CD4-positive, alpha-beta T cell treated with Interleukin-10 for 1 hour (primary cell): ENCODE results near the gene PRKCZ.

ENCODE experiments used
- DNase-seq: peaks from one replicate; pipeline ENCODE4 v3.0.0-alpha.2; 2020

PRKCZ gene

GRCh38 chr1:2070016-2070415, 19.8 kb downstream of the PRKCZ start:
- no peak for DNase-seq

GRCh38 chr1:2070800-2071530, 20.8 kb downstream of the PRKCZ start:
- no peak for DNase-seq

GRCh38 chr1:2072109-2072806, 22.0 kb downstream of the PRKCZ start:
- DNase-seq: no peak

- no peak for DNase-seq
These were observed 22.7 kb downstream of the PRKCZ start for GRCh38 chr1:2072891-2073290.

DNA sequence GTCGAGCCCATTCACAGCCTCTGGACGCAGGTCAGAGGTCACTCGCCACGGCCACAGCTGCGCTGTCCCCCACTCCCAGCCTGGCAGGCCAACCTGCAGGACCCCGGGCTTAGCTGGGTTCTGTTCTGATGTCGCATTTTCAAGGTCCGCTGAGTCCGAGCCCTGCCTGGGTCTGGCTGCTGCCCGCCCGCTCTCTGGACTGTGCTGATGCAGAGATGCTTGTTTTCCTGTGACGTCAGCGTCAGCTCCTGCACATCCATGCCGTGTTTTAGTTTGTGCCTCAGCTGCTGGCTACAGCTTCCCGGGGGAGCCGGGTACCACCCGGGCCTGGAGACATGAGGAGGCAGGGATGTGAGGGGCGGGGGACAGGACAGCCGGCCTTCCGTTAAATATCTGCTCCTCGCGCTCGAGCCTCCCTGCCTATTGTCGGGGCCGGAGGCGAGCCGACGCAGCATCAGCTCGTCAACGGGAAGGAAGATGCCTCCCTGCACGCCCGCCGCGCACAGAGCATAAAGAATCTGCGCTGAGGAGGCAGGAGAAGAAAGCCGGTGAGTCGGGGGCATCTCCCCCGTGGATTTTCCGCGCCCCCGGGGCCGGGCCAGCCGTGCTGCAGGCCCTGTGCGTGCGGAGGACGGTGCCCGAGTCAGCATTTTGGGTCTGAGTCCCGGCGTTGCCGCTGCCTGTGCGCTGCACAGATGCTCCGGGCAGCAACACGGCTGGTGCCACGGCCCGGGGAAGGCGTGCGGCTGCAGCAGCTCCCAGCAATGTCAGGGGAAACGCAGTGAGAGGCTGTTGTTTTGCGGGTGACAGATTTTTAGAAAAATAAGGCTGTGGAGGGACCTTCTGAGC, 23.4 kb downstream of the PRKCZ start:
- DNase-seq: no peak

DNA sequence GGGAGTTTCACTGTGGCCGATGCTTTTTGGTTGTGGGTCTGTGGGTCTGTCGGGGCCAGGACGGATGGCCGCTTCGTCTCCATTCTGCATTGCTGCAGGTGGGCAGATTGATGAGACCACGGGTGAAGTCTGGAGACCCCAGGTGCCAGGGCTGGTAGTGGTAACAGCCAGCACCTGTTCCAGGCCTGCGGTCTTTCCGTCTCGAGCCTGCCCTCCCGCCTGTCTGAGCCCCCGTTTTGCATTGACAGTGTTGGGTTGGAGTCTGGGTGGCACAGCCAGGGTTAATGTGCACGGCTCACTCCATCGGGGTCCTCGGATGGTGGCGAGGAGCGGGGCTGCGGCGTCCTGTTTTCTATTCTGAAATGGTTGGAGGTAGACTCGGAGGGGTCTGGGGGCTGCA, 24.2 kb downstream of the PRKCZ start:
- no peak for DNase-seq

- DNase-seq: no peak
These were observed 24.9 kb downstream of the PRKCZ start for GRCh38 chr1:2074944-2075740.

DNA sequence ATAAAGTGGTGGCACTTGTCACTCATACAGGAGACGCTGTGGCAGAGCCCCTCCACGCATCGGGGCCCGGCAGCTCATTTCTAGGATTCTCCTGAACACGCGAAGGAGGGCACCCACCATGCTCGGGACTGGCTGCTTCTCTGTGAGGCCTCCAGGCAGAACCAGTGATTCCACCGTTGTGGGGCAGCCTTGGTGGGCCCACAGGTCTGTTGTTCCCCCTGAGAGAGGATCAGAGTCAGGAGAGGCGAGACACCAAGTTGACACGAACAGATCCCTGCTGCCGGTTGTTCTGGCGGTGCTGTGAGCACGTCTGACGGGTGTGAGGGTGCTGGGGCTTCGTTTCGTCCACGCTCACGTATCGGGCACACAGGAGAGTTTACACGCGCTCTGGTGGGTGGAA, 26.6 kb downstream of the PRKCZ start:
- DNase-seq: no peak

- no peak for DNase-seq
These were observed 28.0 kb downstream of the PRKCZ start for GRCh38 chr1:2078170-2078569.

DNA sequence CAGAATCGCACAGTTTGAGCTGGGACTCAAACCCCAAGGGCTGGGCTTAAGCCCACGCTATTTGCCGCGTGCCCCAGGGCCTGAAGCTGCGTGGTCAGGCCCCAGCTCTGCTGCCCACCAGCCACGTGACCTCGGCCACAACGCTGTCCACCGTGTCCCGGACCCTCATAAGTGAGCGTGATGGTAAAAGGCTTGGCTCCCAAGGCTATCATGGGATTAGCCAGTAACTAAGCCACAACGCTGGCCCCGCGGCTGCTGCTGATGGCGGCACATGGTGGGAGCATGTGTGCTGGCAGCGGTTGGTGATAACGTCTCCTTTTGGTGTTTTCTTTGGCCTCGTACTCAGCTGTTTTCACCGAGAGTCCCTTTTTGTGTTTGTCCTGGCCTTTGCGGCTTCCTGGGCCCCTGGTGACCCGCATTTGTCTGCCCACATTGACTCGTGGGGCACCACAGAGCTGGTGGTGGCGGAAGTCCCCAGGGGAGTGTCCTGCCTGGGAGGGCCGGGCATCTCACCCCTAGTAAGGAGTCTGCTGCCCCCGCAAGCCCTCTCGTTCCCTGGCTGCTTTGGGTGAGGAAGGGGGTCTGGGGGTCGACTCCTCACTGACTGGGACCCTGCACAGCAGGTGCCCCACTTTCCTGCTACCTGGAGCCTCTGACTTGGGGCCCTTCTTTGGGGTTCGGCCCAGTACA, 29.3 kb downstream of the PRKCZ start:
- DNase-seq: no peak

DNA sequence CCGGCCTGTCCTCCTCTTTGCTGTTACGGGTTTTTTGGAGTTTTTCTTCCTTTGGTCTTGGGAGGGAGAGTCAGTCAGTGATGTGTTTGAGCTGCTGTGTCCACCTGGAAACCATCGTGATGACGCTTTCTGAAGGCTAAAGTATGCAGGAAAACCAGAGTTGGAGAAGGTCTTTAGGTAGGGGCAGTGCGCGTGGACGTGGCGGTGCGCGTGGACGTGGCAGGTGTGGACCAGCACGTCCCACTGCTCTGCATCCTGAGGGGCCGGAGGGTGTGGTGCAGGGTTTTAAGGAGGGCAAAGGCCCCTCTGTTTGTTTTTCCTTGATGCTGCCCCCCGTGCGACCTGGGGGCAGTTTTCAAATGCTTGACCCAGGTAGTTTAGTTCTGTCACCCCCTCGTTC, 29.9 kb downstream of the PRKCZ start:
- no peak for DNase-seq

DNA sequence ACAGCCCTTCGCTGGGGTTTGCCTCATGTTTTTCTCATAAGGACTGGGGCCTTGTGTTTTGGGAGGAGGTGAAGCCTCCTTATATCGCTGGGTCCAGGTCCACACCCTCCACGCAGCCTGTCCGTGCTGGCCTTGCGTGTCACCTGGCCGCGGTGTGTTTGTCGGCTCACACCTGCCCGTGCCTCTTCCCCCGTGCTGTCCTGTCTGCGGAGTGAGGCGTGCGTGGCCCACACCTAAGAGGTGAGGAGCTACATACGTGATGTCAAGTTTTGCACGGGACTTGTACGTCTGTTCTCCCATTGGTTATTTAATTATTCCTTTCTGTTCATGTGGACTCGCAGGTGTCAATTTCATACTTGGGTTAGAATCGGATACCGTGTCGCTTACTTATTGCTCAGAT, 30.7 kb downstream of the PRKCZ start:
- no peak for DNase-seq

- no peak for DNase-seq
These were observed 31.2 kb downstream of the PRKCZ start for GRCh38 chr1:2081326-2081885.

- no peak for DNase-seq
These were observed 31.9 kb downstream of the PRKCZ start for GRCh38 chr1:2082064-2082463.

- no peak for DNase-seq
These were observed 33.5 kb downstream of the PRKCZ start for GRCh38 chr1:2083666-2084065.

DNA sequence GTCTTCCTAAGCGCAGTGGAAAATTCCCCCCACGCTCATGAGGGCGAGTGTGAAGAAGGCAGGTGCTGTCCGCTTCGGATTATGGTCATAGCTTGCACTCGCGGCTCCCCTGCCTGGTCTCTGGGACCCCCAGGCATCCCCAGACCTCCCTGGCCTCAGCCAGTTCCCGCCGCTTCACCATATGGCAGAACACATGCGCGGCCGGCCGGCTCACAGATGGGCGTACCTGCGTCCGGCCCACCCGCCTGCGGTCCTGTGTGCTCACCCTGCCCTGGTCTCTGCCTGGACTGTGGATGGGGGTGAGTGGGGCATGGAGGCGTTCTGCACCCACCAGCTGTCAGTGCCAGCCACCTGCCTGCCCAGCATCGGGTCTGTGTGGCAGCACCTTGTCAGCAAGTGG, 34.1 kb downstream of the PRKCZ start:
- no peak for DNase-seq

DNA sequence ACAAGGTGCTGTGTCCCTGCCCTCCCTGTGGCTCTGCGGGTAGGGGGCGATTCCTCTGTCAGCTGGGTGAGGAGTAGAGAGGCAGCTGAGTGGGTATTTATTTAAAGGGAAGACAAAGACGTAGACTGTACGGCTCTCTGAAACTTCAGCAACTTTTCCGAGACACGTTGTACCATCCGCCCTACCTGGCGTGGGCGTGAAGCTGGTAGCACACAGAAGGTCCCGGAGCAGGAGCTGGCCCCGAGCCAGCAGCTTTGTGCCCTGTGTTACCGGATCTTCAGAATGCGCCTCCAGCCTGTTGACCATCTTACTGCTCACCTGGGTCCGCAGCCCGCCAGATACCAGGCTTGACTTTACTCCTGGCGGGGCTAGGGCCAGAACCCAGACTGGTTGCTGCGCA, 34.9 kb downstream of the PRKCZ start:
- no peak for DNase-seq

GRCh38 chr1:2086446-2087078, 36.4 kb downstream of the PRKCZ start:
- no peak for DNase-seq

- no peak for DNase-seq
These were observed 37.6 kb downstream of the PRKCZ start for GRCh38 chr1:2087766-2088165.

DNA sequence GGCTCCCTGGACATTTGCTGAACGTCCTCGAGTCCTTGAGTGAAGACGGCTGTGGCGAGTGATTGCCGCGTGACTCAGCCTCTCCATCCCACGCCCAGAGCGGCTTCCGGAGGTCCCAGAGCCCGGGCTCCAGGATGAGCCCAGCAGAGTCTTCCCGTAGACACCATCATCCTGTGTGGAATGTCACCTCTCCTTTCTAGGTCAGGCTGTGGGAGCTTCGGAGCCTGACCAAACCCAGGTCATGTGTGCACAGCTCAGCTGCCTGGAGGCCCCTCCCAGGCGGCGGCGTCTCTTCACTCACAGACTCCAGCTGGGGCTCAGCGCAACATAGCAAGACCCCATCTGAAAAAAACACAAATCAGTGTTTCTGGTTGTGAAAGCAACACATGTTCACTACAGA, 38.2 kb downstream of the PRKCZ start:
- no peak for DNase-seq

GRCh38 chr1:2089051-2089450, 38.8 kb downstream of the PRKCZ start:
- DNase-seq: no peak
